ENCODE data around the gene CAMKK2.
"Not testable (repeated sequence)": the region's sequence is repeated elsewhere in the genome, so short reads cannot be mapped to it uniquely, and the experiment has no call there.

The CAMKK2 gene

GRCh38 chr12:121280531-121280930 lies 16.0 kb downstream of the CAMKK2 start:
- DNase-seq (ENCODE audit: low spot score in 2 of 2); H3K36me3 ChIP-seq (replicated peaks); H3K9me3 ChIP-seq; H3K27me3 ChIP-seq (ENCODE audit: low read depth); H3K4me3 ChIP-seq; in situ Hi-C loops (cut with MboI; ENCODE audit: low sequenced_read_pairs); H3K4me1 ChIP-seq: not testable (repeated sequence)

GRCh38 chr12:121279507-121279915 lies 17.0 kb downstream of the CAMKK2 start:
- Histone ChIP-seq H3K9me3 (no peaks in the 10 kb centered on the region), H3K27me3 (ENCODE audit: low read depth) (no peaks in the 10 kb centered on the region), H3K4me1 (no peaks in the 10 kb centered on the region), H3K36me3 (replicated peaks) (peaks cover 7% of the 10 kb centered on the region), H3K4me3 (no peak overlapping the region)
- in situ Hi-C loops (cut with MboI; ENCODE audit: low sequenced_read_pairs): no loop called here
- DNase-seq (ENCODE audit: low spot score in 2 of 2): no peak

- Histone ChIP-seq H3K4me3 (no peak overlapping the region), H3K9me3 (no peaks in the 10 kb centered on the region), H3K36me3 (replicated peaks) (peaks cover 7% of the 10 kb centered on the region), H3K27me3 (ENCODE audit: low read depth) (no peaks in the 10 kb centered on the region), H3K4me1 (no peaks in the 10 kb centered on the region)
- in situ Hi-C loops (cut with MboI; ENCODE audit: low sequenced_read_pairs): no loop called here
- DNase-seq (ENCODE audit: low spot score in 2 of 2): no peak
Measured at GRCh38 chr12:121279071-121279375, 17.5 kb downstream of the CAMKK2 start.

GRCh38 chr12:121278169-121279070 lies 18.1 kb downstream of the CAMKK2 start:
- no peaks in the 10 kb centered on the region for H3K9me3 ChIP-seq
- no peak for DNase-seq (ENCODE audit: low spot score in 2 of 2)
- H3K27me3 ChIP-seq (ENCODE audit: low read depth): no peaks in the 10 kb centered on the region
- peaks cover 5% of the 10 kb centered on the region for H3K36me3 ChIP-seq (replicated peaks)
- H3K4me1 ChIP-seq: no peaks in the 10 kb centered on the region
- H3K4me3 ChIP-seq: no peak overlapping the region
- in situ Hi-C loops (cut with MboI; ENCODE audit: low sequenced_read_pairs): no loop called here

GRCh38 chr12:121277374-121277759 lies 19.1 kb downstream of the CAMKK2 start:
- no peaks in the 10 kb centered on the region for H3K27me3 ChIP-seq (ENCODE audit: low read depth)
- no peak for DNase-seq (ENCODE audit: low spot score in 2 of 2)
- in situ Hi-C loops (cut with MboI; ENCODE audit: low sequenced_read_pairs): no loop called here
- H3K4me3 ChIP-seq: no peak overlapping the region
- H3K36me3 ChIP-seq (replicated peaks): peaks cover 6% of the 10 kb centered on the region; the same call in 1 of the 2 replicates
- H3K9me3 ChIP-seq: no peaks in the 10 kb centered on the region
- no peaks in the 10 kb centered on the region for H3K4me1 ChIP-seq

GRCh38 chr12:121274036-121274763 lies 22.3 kb downstream of the CAMKK2 start:
- no peak for DNase-seq (ENCODE audit: low spot score in 2 of 2)
- in situ Hi-C loops (cut with MboI; ENCODE audit: low sequenced_read_pairs): no loop called here
- peaks cover 11% of the 10 kb centered on the region for H3K36me3 ChIP-seq (replicated peaks)
- no peak overlapping the region for H3K4me3 ChIP-seq
- H3K27me3 ChIP-seq (ENCODE audit: low read depth): no peaks in the 10 kb centered on the region
- H3K4me1 ChIP-seq: no peaks in the 10 kb centered on the region
- H3K9me3 ChIP-seq: no peaks in the 10 kb centered on the region

GRCh38 chr12:121273364-121273896 lies 23.1 kb downstream of the CAMKK2 start:
- Histone ChIP-seq H3K36me3 (replicated peaks) (peaks cover 18% of the 10 kb centered on the region), H3K4me3 (no peak overlapping the region), H3K27me3 (ENCODE audit: low read depth) (no peaks in the 10 kb centered on the region), H3K9me3 (no peaks in the 10 kb centered on the region), H3K4me1 (no peaks in the 10 kb centered on the region)
- DNase-seq (ENCODE audit: low spot score in 2 of 2): no peak
- in situ Hi-C loops (cut with MboI; ENCODE audit: low sequenced_read_pairs): no loop called here

GRCh38 chr12:121267822-121268221 lies 28.7 kb downstream of the CAMKK2 start:
- Histone ChIP-seq H3K4me3 (no peak overlapping the region), H3K4me1 (no peaks in the 10 kb centered on the region), H3K27me3 (ENCODE audit: low read depth) (no peaks in the 10 kb centered on the region), H3K36me3 (replicated peaks) (peaks cover 31% of the 10 kb centered on the region), H3K9me3 (no peaks in the 10 kb centered on the region)
- DNase-seq (ENCODE audit: low spot score in 2 of 2): no peak
- in situ Hi-C loops (cut with MboI; ENCODE audit: low sequenced_read_pairs): no loop called here

- H3K4me3 ChIP-seq: no peak overlapping the region
- H3K9me3 ChIP-seq: no peaks in the 10 kb centered on the region
- in situ Hi-C loops (cut with MboI; ENCODE audit: low sequenced_read_pairs): no loop called here
- peaks cover 45% of the 10 kb centered on the region for H3K36me3 ChIP-seq (replicated peaks)
- DNase-seq (ENCODE audit: low spot score in 2 of 2): no peak
- H3K4me1 ChIP-seq: no peaks in the 10 kb centered on the region
- H3K27me3 ChIP-seq (ENCODE audit: low read depth): no peaks in the 10 kb centered on the region
Measured at GRCh38 chr12:121264951-121265515, 31.5 kb downstream of the CAMKK2 start.

GRCh38 chr12:121264135-121264534 lies 32.4 kb downstream of the CAMKK2 start:
- in situ Hi-C loops (cut with MboI; ENCODE audit: low sequenced_read_pairs): no loop called here

GRCh38 chr12:121263206-121263935 lies 33.1 kb downstream of the CAMKK2 start:
- H3K4me1 ChIP-seq: no peaks in the 10 kb centered on the region
- H3K4me3 ChIP-seq: no peak overlapping the region
- in situ Hi-C loops (cut with MboI; ENCODE audit: low sequenced_read_pairs): no loop called here

More at GRCh38 chr12:121264135-121264534, 32.4 kb downstream of the CAMKK2 start:
- Histone ChIP-seq H3K4me1 (no peaks in the 10 kb centered on the region), H3K4me3 (no peak overlapping the region), H3K9me3 (no peaks in the 10 kb centered on the region), H3K36me3 (replicated peaks) (peaks cover 41% of the 10 kb centered on the region), H3K27me3 (ENCODE audit: low read depth) (no peaks in the 10 kb centered on the region)
- DNase-seq (ENCODE audit: low spot score in 2 of 2): no peak

GRCh38 chr12:121261398-121261797 lies 35.1 kb downstream of the CAMKK2 start:
- no peak for DNase-seq (ENCODE audit: low spot score in 2 of 2)
- Histone ChIP-seq H3K9me3 (no peaks in the 10 kb centered on the region), H3K27me3 (ENCODE audit: low read depth) (no peaks in the 10 kb centered on the region), H3K36me3 (replicated peaks) (peaks cover 28% of the 10 kb centered on the region), H3K4me1 (no peaks in the 10 kb centered on the region), H3K4me3 (no peak overlapping the region)
- in situ Hi-C loops (cut with MboI; ENCODE audit: low sequenced_read_pairs): no loop called here

More at GRCh38 chr12:121263206-121263935, 33.1 kb downstream of the CAMKK2 start:
- H3K27me3 ChIP-seq (ENCODE audit: low read depth): no peaks in the 10 kb centered on the region
- no peaks in the 10 kb centered on the region for H3K9me3 ChIP-seq
- H3K36me3 ChIP-seq (replicated peaks): peaks cover 34% of the 10 kb centered on the region
- no peak for DNase-seq (ENCODE audit: low spot score in 2 of 2)

- no peaks in the 10 kb centered on the region for H3K4me1 ChIP-seq
- DNase-seq (ENCODE audit: low spot score in 2 of 2): no peak
- no peaks in the 10 kb centered on the region for H3K9me3 ChIP-seq
- H3K36me3 ChIP-seq (replicated peaks): peaks cover 29% of the 10 kb centered on the region
- H3K27me3 ChIP-seq (ENCODE audit: low read depth): no peaks in the 10 kb centered on the region
- H3K4me3 ChIP-seq: no peak overlapping the region
- in situ Hi-C loops (cut with MboI; ENCODE audit: low sequenced_read_pairs): no loop called here
Measured at GRCh38 chr12:121260091-121260490, 36.4 kb downstream of the CAMKK2 start.
